Stimulated activated CD8-positive, alpha-beta memory T cell treated with anti-CD3 and anti-CD28 coated beads, Interleukin-12 subunit alpha, Interleukin-12 subunit beta, amount 100 ng/mL, for 24 hours (primary cell): ENCODE measurements around the gene YWHAB.
"Not testable (repeated sequence)": the region's sequence is repeated elsewhere in the genome, so short reads cannot be mapped to it uniquely, and the experiment has no call there.

Source experiments
- DNase-seq: peaks from one replicate; pipeline ENCODE4 v3.0.0-alpha.2; 2020; ENCODE audit errors: extremely low read depth

YWHAB gene

GRCh38 chr20:44866703-44867335 lies 18.7 kb upstream of the YWHAB start:
- no peak for DNase-seq

GRCh38 chr20:44869471-44869870 lies 16.0 kb upstream of the YWHAB start:
- no peak for DNase-seq

GRCh38 chr20:44882360-44882759 lies 3.1 kb upstream of the YWHAB start:
- DNase-seq: not testable (repeated sequence)

GRCh38 chr20:44883214-44883902 lies 2.1 kb upstream of the YWHAB start:
- DNase-seq: no peak

- DNase-seq: peak; percentile 10
These were observed 556 bp upstream of the YWHAB start for GRCh38 chr20:44884907-44885391.

- no peak for DNase-seq
These were observed 754 bp downstream of the YWHAB start for GRCh38 chr20:44886266-44886651.

GRCh38 chr20:44886828-44887227 lies 1.3 kb downstream of the YWHAB start:
- no peak for DNase-seq

GRCh38 chr20:44887466-44887865 lies 2.0 kb downstream of the YWHAB start:
- no peak for DNase-seq

GRCh38 chr20:44888226-44889103 lies 3.0 kb downstream of the YWHAB start:
- DNase-seq: no peak

GRCh38 chr20:44891826-44892225 lies 6.3 kb downstream of the YWHAB start:
- no peak for DNase-seq

- DNase-seq: no peak
These were observed 9.5 kb downstream of the YWHAB start for GRCh38 chr20:44894959-44895358.

GRCh38 chr20:44896583-44896982 lies 11.1 kb downstream of the YWHAB start:
- DNase-seq: no peak

GRCh38 chr20:44897133-44897532 lies 11.6 kb downstream of the YWHAB start:
- no peak for DNase-seq

GRCh38 chr20:44900231-44900854 lies 14.8 kb downstream of the YWHAB start:
- DNase-seq: no peak

GRCh38 chr20:44901974-44902373 lies 16.5 kb downstream of the YWHAB start:
- no peak for DNase-seq

GRCh38 chr20:44904377-44904776 lies 18.9 kb downstream of the YWHAB start:
- no peak for DNase-seq

- no peak for DNase-seq
These were observed 23.7 kb downstream of the YWHAB start for GRCh38 chr20:44908987-44909871.

GRCh38 chr20:44909872-44910689 lies 24.6 kb downstream of the YWHAB start, which contains the start of gene PABPC1L:
PABPC1L (plus strand) TSS chr20:44910060; CDS start chr20:44910144, 84 bp downstream.
- DNase-seq: peak; percentile 58

GRCh38 chr20:44910690-44911262 lies 25.3 kb downstream of the YWHAB start:
- DNase-seq: no peak
